Parathyroid adenoma (tissue), 2 donors: ENCODE results near the gene F13B.
"Not testable (repeated sequence)": the region's sequence is repeated elsewhere in the genome, so short reads cannot be mapped to it uniquely, and the experiment has no call there.

Experiments
- H2AFZ ChIP-seq: fragments of 300-600 bp; sonication (generic); one replicate; pipeline ENCODE4 v1.7.0; 2017; ENCODE audit warnings: antibody characterized with exemption, mild to moderate bottlenecking
- H3K27ac ChIP-seq: fragments of 300-600 bp; sonication (generic); one replicate; pipeline ENCODE4 v1.7.0; 2017
- H3K27me3 ChIP-seq: fragments of 300-600 bp; sonication (generic); one replicate; pipeline ENCODE4 v1.7.0; 2017; ENCODE audit warnings: low read length; ENCODE audit not compliant: control insufficient read depth, insufficient read depth
- H3K36me3 ChIP-seq: fragments of 300-600 bp; sonication (generic); one replicate; pipeline ENCODE4 v1.7.0; 2017; ENCODE audit warnings: low read length; ENCODE audit not compliant: control insufficient read depth, insufficient read depth
- H3K4me1 ChIP-seq: fragments of 300-600 bp; sonication (generic); one replicate; pipeline ENCODE4 v1.7.0; 2017; ENCODE audit warnings: control low read depth
- H3K4me2 ChIP-seq: fragments of 300-600 bp; sonication (generic); one replicate; pipeline ENCODE4 v1.7.0; 2017; ENCODE audit warnings: low read length
- H3K4me3 ChIP-seq: fragments of 300-600 bp; sonication (generic); one replicate; pipeline ENCODE4 v1.7.0; 2017; ENCODE audit warnings: low read depth, low read length
- H3K79me2 ChIP-seq: fragments of 300-600 bp; sonication (generic); one replicate; pipeline ENCODE4 v1.7.0; 2017; ENCODE audit warnings: control low read depth
- H3K9ac ChIP-seq: fragments of 300-600 bp; sonication (generic); one replicate; pipeline ENCODE4 v1.7.0; 2017; ENCODE audit warnings: mild to moderate bottlenecking
- H3K9me3 ChIP-seq: fragments of 300-600 bp; sonication (generic); one replicate; pipeline ENCODE4 v1.7.0; 2017; ENCODE audit warnings: low read length; ENCODE audit not compliant: control insufficient read depth
- TF ChIP-seq, protein P1 (sequence below): fragments of 300-600 bp; sonication (generic); IDR thresholded peaks from one replicate; pipeline ENCODE4 v1.7.0; 2017; ENCODE audit warnings: antibody characterized with exemption, mild to moderate bottlenecking
- donor health status: primary hyperparathyroidism.

Gene F13B

DNA sequence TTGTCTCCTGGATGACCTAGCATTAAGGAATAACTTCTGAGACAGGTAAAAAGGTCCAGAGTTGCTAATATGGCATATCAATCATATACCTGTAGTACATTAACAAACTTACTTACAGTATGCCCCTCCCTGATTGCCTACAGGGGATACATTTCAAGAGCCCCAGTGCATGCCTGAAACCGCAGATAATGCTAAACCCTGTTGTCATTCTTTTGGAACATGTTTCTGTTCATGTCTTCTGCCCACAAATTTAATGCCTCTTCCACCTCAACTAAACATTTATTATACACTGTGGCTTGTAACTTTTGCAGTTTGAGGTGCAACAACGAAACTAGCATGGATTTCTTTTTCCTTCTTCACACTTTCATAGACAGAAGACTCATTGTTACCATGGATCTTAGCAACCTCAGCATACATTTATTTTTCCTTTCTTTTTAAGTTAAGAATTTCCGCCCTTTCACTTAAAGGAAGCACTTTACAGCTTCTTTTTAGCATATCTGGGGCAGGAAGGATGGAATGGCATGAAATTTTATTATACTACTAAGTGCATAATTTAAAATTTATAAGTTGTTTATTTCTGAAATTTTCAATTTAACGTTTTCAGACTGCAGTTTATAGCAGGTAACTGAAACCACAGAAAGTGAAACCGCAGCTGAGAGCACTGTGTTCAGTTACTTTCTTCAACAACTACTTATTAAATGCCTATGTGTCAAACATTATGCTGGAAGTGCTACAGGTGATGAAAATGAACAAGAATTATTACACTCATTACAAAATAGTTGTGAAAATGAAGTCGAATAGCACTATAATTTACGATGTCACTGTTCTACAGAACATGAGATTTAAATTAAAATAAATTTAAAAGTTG lies 25.3 kb downstream of the F13B start:
- Histone ChIP-seq H3K9me3 (no peaks in the 10 kb centered on the region), H2AFZ (no peak overlapping the region), H3K4me2 (no peak overlapping the region), H3K4me1 (no peaks in the 10 kb centered on the region), H3K9ac (no peak overlapping the region), H3K79me2 (no peaks in the 10 kb centered on the region), H3K27ac (no peak overlapping the region), H3K36me3 (no peaks in the 10 kb centered on the region), H3K4me3 (no peak overlapping the region), H3K27me3 (no peaks in the 10 kb centered on the region)
- TF ChIP-seq, protein P1, sequence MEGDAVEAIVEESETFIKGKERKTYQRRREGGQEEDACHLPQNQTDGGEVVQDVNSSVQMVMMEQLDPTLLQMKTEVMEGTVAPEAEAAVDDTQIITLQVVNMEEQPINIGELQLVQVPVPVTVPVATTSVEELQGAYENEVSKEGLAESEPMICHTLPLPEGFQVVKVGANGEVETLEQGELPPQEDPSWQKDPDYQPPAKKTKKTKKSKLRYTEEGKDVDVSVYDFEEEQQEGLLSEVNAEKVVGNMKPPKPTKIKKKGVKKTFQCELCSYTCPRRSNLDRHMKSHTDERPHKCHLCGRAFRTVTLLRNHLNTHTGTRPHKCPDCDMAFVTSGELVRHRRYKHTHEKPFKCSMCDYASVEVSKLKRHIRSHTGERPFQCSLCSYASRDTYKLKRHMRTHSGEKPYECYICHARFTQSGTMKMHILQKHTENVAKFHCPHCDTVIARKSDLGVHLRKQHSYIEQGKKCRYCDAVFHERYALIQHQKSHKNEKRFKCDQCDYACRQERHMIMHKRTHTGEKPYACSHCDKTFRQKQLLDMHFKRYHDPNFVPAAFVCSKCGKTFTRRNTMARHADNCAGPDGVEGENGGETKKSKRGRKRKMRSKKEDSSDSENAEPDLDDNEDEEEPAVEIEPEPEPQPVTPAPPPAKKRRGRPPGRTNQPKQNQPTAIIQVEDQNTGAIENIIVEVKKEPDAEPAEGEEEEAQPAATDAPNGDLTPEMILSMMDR, result no peak

- Histone ChIP-seq H3K4me3 (no peak overlapping the region), H3K9ac (no peak overlapping the region), H3K9me3 (no peaks in the 10 kb centered on the region), H3K4me1 (no peaks in the 10 kb centered on the region), H3K27me3 (no peaks in the 10 kb centered on the region), H3K79me2 (no peaks in the 10 kb centered on the region), H3K27ac (no peak overlapping the region), H2AFZ (no peak overlapping the region), H3K36me3 (no peaks in the 10 kb centered on the region), H3K4me2 (no peak overlapping the region)
- TF ChIP-seq, protein P1, result no peak
Measured at GRCh38 chr1:197036861-197037260, 30.2 kb downstream of the F13B start.

GRCh38 chr1:197034631-197035339 lies 32.3 kb downstream of the F13B start:
- not testable (repeated sequence) for H2AFZ ChIP-seq, H3K9me3 ChIP-seq, H3K9ac ChIP-seq, H3K36me3 ChIP-seq, H3K79me2 ChIP-seq, H3K4me2 ChIP-seq, H3K27ac ChIP-seq, H3K4me1 ChIP-seq, H3K27me3 ChIP-seq, H3K4me3 ChIP-seq

- no peak overlapping the region for H3K9ac ChIP-seq
- no peaks in the 10 kb centered on the region for H3K9me3 ChIP-seq
- no peak overlapping the region for H3K4me2 ChIP-seq
- no peaks in the 10 kb centered on the region for H3K79me2 ChIP-seq
- H3K4me3 ChIP-seq, result no peak overlapping the region
- no peaks in the 10 kb centered on the region for H3K4me1 ChIP-seq
- H3K27me3 ChIP-seq, result no peaks in the 10 kb centered on the region
- no peak overlapping the region for H2AFZ ChIP-seq
- TF ChIP-seq, protein P1, result no peak
- no peaks in the 10 kb centered on the region for H3K36me3 ChIP-seq
- H3K27ac ChIP-seq, result no peak overlapping the region
Measured at GRCh38 chr1:197029749-197030148, 37.3 kb downstream of the F13B start.

- H3K9ac ChIP-seq, result no peak overlapping the region
- TF ChIP-seq, protein P1, result no peak
- no peaks in the 10 kb centered on the region for H3K9me3 ChIP-seq
- no peak overlapping the region for H3K4me2 ChIP-seq
- H3K4me1 ChIP-seq, result no peaks in the 10 kb centered on the region
- no peaks in the 10 kb centered on the region for H3K27me3 ChIP-seq
- no peaks in the 10 kb centered on the region for H3K79me2 ChIP-seq
- H3K36me3 ChIP-seq, result no peaks in the 10 kb centered on the region
- no peak overlapping the region for H2AFZ ChIP-seq
- no peak overlapping the region for H3K27ac ChIP-seq
- no peak overlapping the region for H3K4me3 ChIP-seq
Measured at GRCh38 chr1:197027359-197027758, 39.7 kb downstream of the F13B start.
